Endothelial cell of umbilical vein (primary cell): ENCODE results near the gene DSP. TPM values are rescaled to one million over a fixed set of nuclear protein-coding genes. Genes with fewer than 3 reads are reported as not detected.

Experiments used
- BruUV-seq: library from RNA; stranded (reverse); fragments of 400-500 nt; replicated peaks from 2 replicates; lab custom pipeline; 2021; lab: Mats Ljungman, UMichigan
- CTCF ChIA-PET: fragments of 300-600, 350-600 bp; sonication (Branson Sonifier 250); formaldehyde crosslinking; loops from one replicate; lab custom pipeline; 2021; ENCODE audit warnings: antibody characterized with exemption, inconsistent platforms; lab: Charles Lee
- POLR2A ChIA-PET: fragments of 300-600, 350-600 bp; sonication (Branson Sonifier 250); formaldehyde crosslinking; loops from one replicate; lab custom pipeline; 2021; ENCODE audit warnings: antibody characterized with exemption, inconsistent platforms; lab: Charles Lee
- DNase-seq: peaks from one replicate; pipeline ENCODE4 v3.0.0-alpha.2; 2011; ENCODE audit warnings: low read depth, low spot score
- FAIRE-seq: peaks from 2 replicates; lab custom pipeline; 2011; peaks lifted over from hg19 to GRCh38; lab: Jason Lieb, UNC
- H2AFZ ChIP-seq: 2 replicates; pipeline ENCODE4 v1.6.0; 2012; ENCODE audit warnings: low read depth, low read length, control low read depth, inconsistent platforms
- H3K27ac ChIP-seq: 2 replicates; pipeline ENCODE4 v1.5.1; 2011; ENCODE audit warnings: low read depth, mild to moderate bottlenecking, control low read depth, low read length, moderate library complexity; ENCODE audit not compliant: insufficient read depth
- H3K27me3 ChIP-seq, 2 experiments: 2 replicates each; pipeline versions ENCODE4 v1.6.0 to v1.6.1; 2011; ENCODE audit warnings: low read length in 2 of 2, mixed read lengths in 1 of 2; ENCODE audit not compliant: control insufficient read depth in 2 of 2, insufficient read depth in 2 of 2
- H3K36me3 ChIP-seq, 2 experiments: 2 replicates in 1 of 2; 3 replicates in 1 of 2; pipeline ENCODE4 v1.5.1; 2011; ENCODE audit warnings: low read length in 2 of 2, mild to moderate bottlenecking in 1 of 2, moderate library complexity in 1 of 2; ENCODE audit not compliant: control insufficient read depth in 2 of 2, insufficient read depth in 2 of 2; ENCODE audit errors: extremely low read depth in 1 of 2
- H3K4me1 ChIP-seq: 3 replicates; pipeline ENCODE4 v1.5.1; 2011; ENCODE audit warnings: mild to moderate bottlenecking, low read length; ENCODE audit not compliant: control insufficient read depth, insufficient read depth; ENCODE audit errors: extremely low read depth
- H3K4me2 ChIP-seq: 2 replicates; pipeline ENCODE4 v1.6.1; 2011; ENCODE audit warnings: low read length, control low read depth, mixed read lengths; ENCODE audit not compliant: insufficient read depth
- H3K4me3 ChIP-seq, 3 experiments: fragments of 200-600 bp in 1 of 3; sonication (generic), shearing (Covaris generic) in 1 of 3; replicated peaks in 1 of 3; 2 replicates each; pipeline ENCODE4 v1.5.1; 2011 to 2016; ENCODE audit warnings: control low read depth in 3 of 3, low read length in 3 of 3, mild to moderate bottlenecking in 2 of 3, inconsistent platforms in 1 of 3, low read depth in 1 of 3, moderate library complexity in 1 of 3; ENCODE audit not compliant: insufficient read depth in 1 of 3
- H3K79me2 ChIP-seq: 2 replicates; pipeline ENCODE4 v1.6.0; 2012; ENCODE audit warnings: low read length, inconsistent platforms; ENCODE audit not compliant: control insufficient read depth, insufficient read depth
- H3K9ac ChIP-seq: replicated peaks from 2 replicates; pipeline ENCODE3; 2011; ENCODE audit warnings: low read length, control low read depth; ENCODE audit not compliant: insufficient read depth; ENCODE audit errors: extremely low read depth
- H3K9me1 ChIP-seq: replicated peaks from 3 replicates; pipeline ENCODE4 v1.6.0; 2011; ENCODE audit warnings: mild to moderate bottlenecking, low read length; ENCODE audit not compliant: control insufficient read depth, insufficient read depth; ENCODE audit errors: extremely low read depth
- H3K9me3 ChIP-seq: replicated peaks from 2 replicates; pipeline ENCODE4 v1.5.1; 2012; ENCODE audit warnings: low read length, inconsistent platforms; ENCODE audit not compliant: control insufficient read depth, insufficient read depth
- H4K20me1 ChIP-seq: replicated peaks from 2 replicates; pipeline ENCODE3; 2011; ENCODE audit warnings: mild to moderate bottlenecking, low read length; ENCODE audit not compliant: control insufficient read depth, insufficient read depth; ENCODE audit errors: extremely low read depth
- CTCF ChIP-seq, 2 donors: IDR thresholded peaks; 1 replicate in 1 of 2; 2 replicates in 1 of 2; pipeline ENCODE4 v1.5.1; 2011; ENCODE audit warnings: low read length in 2 of 2, mild to moderate bottlenecking in 2 of 2, moderate library complexity in 2 of 2, control low read depth in 1 of 2, inconsistent platforms in 1 of 2, low read depth in 1 of 2; ENCODE audit not compliant: insufficient read depth in 1 of 2; ENCODE audit errors: extremely low read depth in 1 of 2
- FOS ChIP-seq: IDR thresholded peaks from 2 replicates; pipeline ENCODE4 v1.6.1; 2011; ENCODE audit warnings: mild to moderate bottlenecking, low read length, moderate library complexity, borderline replicate concordance; ENCODE audit not compliant: insufficient read depth
- GATA2 ChIP-seq: IDR thresholded peaks from 2 replicates; pipeline ENCODE4 v1.7.0; 2011; ENCODE audit warnings: low read depth, mild to moderate bottlenecking, moderate library complexity, mixed read lengths, low read length; ENCODE audit not compliant: insufficient read length, insufficient read depth
- JUN ChIP-seq: IDR thresholded peaks from 2 replicates; pipeline ENCODE4 v1.6.1; 2011; ENCODE audit warnings: borderline replicate concordance, low read depth; ENCODE audit not compliant: insufficient read length, insufficient read depth
- MAX ChIP-seq: IDR thresholded peaks from 2 replicates; pipeline ENCODE4 v1.6.1; 2011; ENCODE audit not compliant: insufficient read depth, insufficient read length
- POLR2A ChIP-seq: IDR thresholded peaks from 2 replicates; pipeline ENCODE4 v1.6.1; 2012; ENCODE audit warnings: low read depth, mild to moderate bottlenecking, control low read depth, low read length
- POLR2AphosphoS5 ChIP-seq: IDR thresholded peaks from 2 replicates; pipeline ENCODE4 v1.6.1; 2012; ENCODE audit warnings: low read depth, mild to moderate bottlenecking, control low read depth, low read length, moderate library complexity; ENCODE audit not compliant: insufficient read depth
- dilution Hi-C: fragments of 300-500 bp; cut with MboI; formaldehyde crosslinking; loops from one replicate; pipeline ENCODE4 v1.15.0; 2019; ENCODE audit warnings: low sequenced_read_pairs; ENCODE audit not compliant: extremely low pct_ligation_motif_present
- intact Hi-C: fragments of 100-400 bp; cut with micrococcal nuclease; formaldehyde crosslinking; loops from one replicate; pipeline ENCODE4 v1.10.0; 2022
- polyA plus RNA-seq, 4 experiments: library from polyadenylated mRNA; depleted of rRNA in 3 of 4; stranded (reverse) in 3 of 4; unstranded in 1 of 4; fragments of >200 nt; gene quantifications; 2 replicates each; pipeline versions ENCODE4 v1.2.1 to v1.2.3, GENCODE V29; 2011 to 2012; ENCODE audit warnings: missing spikeins in 1 of 4
- total RNA-seq: library from RNA; stranded (reverse); gene quantifications from 2 replicates; pipeline ENCODE4 v1.2.3, GENCODE V29; 2021

DSP gene
- total and polyA plus RNA-seq, 2 donors (not counting 3 experiments of a cell fraction or from before 2014, with no cell fraction given), result 0.03 to 0.77 TPM

GRCh38 chr6:7566617-7567173 is 25.2 kb downstream of the DSP start:
- no peak for DNase-seq
- no peak overlapping the region for H3K27ac ChIP-seq
- intact Hi-C loops (no loop called here), dilution Hi-C loops (no loop called here)
- no peak overlapping the region for H3K4me3 ChIP-seq
- TF ChIP-seq MAX, result no peak
- no peak for TF ChIP-seq CTCF (IDR thresholded peaks at IDR 0.05; ENCODE audit: extremely low read depth in 1 of 2, insufficient read depth in 1 of 2, low read depth in 1 of 2, low read length in 2 of 2)
- TF ChIP-seq POLR2A, result no peak
- no peak for TF ChIP-seq GATA2
- TF ChIP-seq JUN, result no peak
- no peak for TF ChIP-seq FOS
- TF ChIP-seq POLR2AphosphoS5, result no peak
- no peaks in the 10 kb centered on the region for H3K9me1 ChIP-seq
- POLR2A ChIA-PET, result no interaction called here
- H3K4me2 ChIP-seq, result no peak overlapping the region
- no peak overlapping the region for H2AFZ ChIP-seq
- H4K20me1 ChIP-seq, result no peaks in the 10 kb centered on the region
- no peaks in the 10 kb centered on the region for H3K4me1 ChIP-seq
- H3K9me3 ChIP-seq, result no peaks in the 10 kb centered on the region
- no peaks in the 10 kb centered on the region for H3K27me3 ChIP-seq
- CTCF ChIA-PET, result no interaction called here
- H3K36me3 ChIP-seq, result no peaks in the 10 kb centered on the region
- no peak for FAIRE-seq
- H3K9ac ChIP-seq, result no peak overlapping the region
- no peaks in the 10 kb centered on the region for H3K79me2 ChIP-seq
- BruUV-seq, result no TSS peak
